Activated naive CD4-positive, alpha-beta T cell treated with anti-CD3 and anti-CD28 coated beads, Interleukin-2, amount 50 U/mL, for 16 hours (primary cell): ENCODE results near the gene ZNF627.
A peak's percentile ranks its signal among the peaks of the same experiment; 100 is the strongest.
"Not testable (repeated sequence)": the region's sequence is repeated elsewhere in the genome, so short reads cannot be mapped to it uniquely, and the experiment has no call there.

Source experiments
- DNase-seq: peaks from one replicate; pipeline ENCODE4 v3.0.0-alpha.2; 2020

Gene ZNF627

GRCh38 chr19:11576227-11576626 is 21.1 kb upstream of the ZNF627 start:
- no peak for DNase-seq

GRCh38 chr19:11577451-11578257 is 19.6 kb upstream of the ZNF627 start, which contains the start of gene ACP5:
ACP5 (minus strand) TSS chr19:11577645; CDS start chr19:11577317, 328 bp downstream.
- DNase-seq, result no peak

- DNase-seq, result peak; percentile 29
These were observed 18.8 kb upstream of the ZNF627 start for GRCh38 chr19:11578258-11579142.

GRCh38 chr19:11580116-11580515 is 17.2 kb upstream of the ZNF627 start:
- DNase-seq, result no peak

GRCh38 chr19:11581740-11582139 is 15.5 kb upstream of the ZNF627 start:
- DNase-seq, result peak; percentile 55

- DNase-seq, result no peak
These were observed 11.0 kb upstream of the ZNF627 start for GRCh38 chr19:11586331-11586730.

GRCh38 chr19:11587302-11587974 is 9.8 kb upstream of the ZNF627 start:
- peak; percentile 79 for DNase-seq

- no peak for DNase-seq
These were observed 9.2 kb upstream of the ZNF627 start for GRCh38 chr19:11587975-11588631.

- DNase-seq, result no peak
These were observed 3.2 kb upstream of the ZNF627 start for GRCh38 chr19:11594084-11594483.

- no peak for DNase-seq
These were observed 1.1 kb upstream of the ZNF627 start for GRCh38 chr19:11596156-11596555.

GRCh38 chr19:11598103-11598483 is 810 bp downstream of the ZNF627 start:
- no peak for DNase-seq

GRCh38 chr19:11598746-11599145 is 1.5 kb downstream of the ZNF627 start:
- DNase-seq, result no peak

GRCh38 chr19:11599704-11600103 is 2.4 kb downstream of the ZNF627 start:
- not testable (repeated sequence) for DNase-seq

GRCh38 chr19:11606484-11606883 is 9.2 kb downstream of the ZNF627 start:
- no peak for DNase-seq

- DNase-seq, result no peak
These were observed 14.4 kb downstream of the ZNF627 start for GRCh38 chr19:11611730-11612129.

- no peak for DNase-seq
These were observed 15.7 kb downstream of the ZNF627 start for GRCh38 chr19:11612816-11613511.

- no peak for DNase-seq
These were observed 20.1 kb downstream of the ZNF627 start for GRCh38 chr19:11617180-11618062.

- no peak for DNase-seq
These were observed 23.3 kb downstream of the ZNF627 start for GRCh38 chr19:11620553-11620952.

GRCh38 chr19:11622401-11622800 is 25.1 kb downstream of the ZNF627 start:
- not testable (repeated sequence) for DNase-seq

- DNase-seq, result no peak
These were observed 26.8 kb downstream of the ZNF627 start for GRCh38 chr19:11624069-11624463.

GRCh38 chr19:11626252-11626651 is 29.0 kb downstream of the ZNF627 start:
- no peak for DNase-seq
